ENCODE results near the gene CDKAL1.
"Not testable (repeated sequence)": the region's sequence is repeated elsewhere in the genome, so short reads cannot be mapped to it uniquely, and the experiment has no call there.

Gene CDKAL1

GRCh38 chr6:21045135-21045700 lies 511.0 kb downstream of the CDKAL1 start:
- no peak for DNase-seq

- no peak for DNase-seq
These were observed 512.0 kb downstream of the CDKAL1 start for GRCh38 chr6:21046276-21046675.

GRCh38 chr6:21048047-21048446 lies 513.8 kb downstream of the CDKAL1 start:
- DNase-seq, result no peak

DNA sequence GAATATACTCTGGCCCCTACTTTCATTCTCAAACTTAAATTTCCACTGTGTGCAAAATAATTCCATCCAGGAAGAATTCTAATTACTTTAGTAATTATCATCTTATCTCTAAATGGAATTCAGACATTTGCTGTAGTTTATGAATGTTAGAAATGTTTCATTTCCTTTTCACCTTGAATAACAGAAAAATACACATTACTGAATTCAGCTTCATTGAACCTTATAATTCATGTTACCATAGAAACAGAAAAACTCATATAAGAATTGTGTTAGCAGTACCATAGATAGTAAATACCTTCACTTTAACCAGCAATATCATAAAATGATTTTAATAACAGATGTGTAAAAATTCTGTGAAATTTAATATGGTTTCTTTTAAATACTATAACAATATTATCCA lies 514.9 kb downstream of the CDKAL1 start:
- no peak for DNase-seq

- no peak for DNase-seq
These were observed 515.3 kb downstream of the CDKAL1 start for GRCh38 chr6:21049572-21049971.

DNA sequence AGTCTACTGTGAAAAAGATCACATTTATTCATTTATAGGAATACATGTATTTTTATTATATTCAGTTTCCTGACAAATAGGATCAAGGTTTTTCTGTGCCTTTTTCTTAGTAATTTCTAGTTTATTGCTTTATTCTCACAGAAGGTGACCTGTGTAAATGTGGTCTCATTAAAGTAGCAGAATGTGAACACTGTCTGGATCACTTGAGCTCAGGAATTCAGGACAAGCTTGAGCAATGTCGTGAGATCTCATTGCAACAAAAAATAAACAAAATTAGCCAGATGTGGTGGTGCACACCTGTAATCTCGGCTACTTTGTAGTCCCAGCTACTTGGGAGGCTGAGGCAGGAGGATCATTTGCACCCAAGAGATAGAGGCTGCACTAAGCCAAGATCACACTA lies 516.7 kb downstream of the CDKAL1 start:
- DNase-seq, result no peak

DNA sequence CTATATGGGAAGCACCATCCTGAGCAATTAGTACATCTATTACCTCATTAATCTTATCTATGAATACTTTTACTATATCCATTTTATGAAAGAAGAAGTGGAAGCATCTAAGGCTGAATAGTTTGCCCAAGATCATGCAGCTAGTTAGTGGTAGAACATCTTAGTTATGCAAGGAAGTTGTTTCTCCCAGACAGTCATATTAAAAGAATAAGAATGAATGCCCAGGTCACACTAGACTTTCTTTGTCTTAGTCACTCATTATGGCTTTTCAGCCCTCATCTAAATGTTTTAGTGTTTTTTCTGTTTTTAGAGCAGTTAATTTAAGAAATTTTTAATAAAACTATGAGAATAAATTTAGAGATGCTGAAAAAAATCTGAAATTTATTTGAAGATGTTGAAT lies 517.5 kb downstream of the CDKAL1 start:
- no peak for DNase-seq

DNA sequence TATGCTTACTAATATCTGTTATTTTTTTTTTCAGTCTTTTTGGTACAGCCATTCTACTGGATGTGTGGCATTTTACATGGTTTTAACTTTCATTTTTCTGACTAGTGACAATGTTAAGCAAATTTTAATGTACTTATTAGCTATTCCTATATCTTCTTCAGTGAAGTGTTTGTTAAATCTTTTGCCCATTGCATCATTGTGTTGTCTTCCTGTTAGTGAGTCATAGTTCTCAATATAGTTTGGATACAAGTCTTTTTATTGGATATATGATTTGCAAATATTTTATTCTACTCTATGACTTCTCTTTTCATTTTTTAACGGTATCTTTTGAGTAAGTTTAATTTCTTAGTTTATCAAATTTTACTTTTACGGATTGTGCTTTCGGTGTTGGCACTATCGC lies 519.4 kb downstream of the CDKAL1 start:
- DNase-seq, result no peak

GRCh38 chr6:21055480-21055879 lies 521.2 kb downstream of the CDKAL1 start:
- not testable (repeated sequence) for DNase-seq

GRCh38 chr6:21061892-21062291 lies 527.6 kb downstream of the CDKAL1 start:
- no peak for DNase-seq

DNA sequence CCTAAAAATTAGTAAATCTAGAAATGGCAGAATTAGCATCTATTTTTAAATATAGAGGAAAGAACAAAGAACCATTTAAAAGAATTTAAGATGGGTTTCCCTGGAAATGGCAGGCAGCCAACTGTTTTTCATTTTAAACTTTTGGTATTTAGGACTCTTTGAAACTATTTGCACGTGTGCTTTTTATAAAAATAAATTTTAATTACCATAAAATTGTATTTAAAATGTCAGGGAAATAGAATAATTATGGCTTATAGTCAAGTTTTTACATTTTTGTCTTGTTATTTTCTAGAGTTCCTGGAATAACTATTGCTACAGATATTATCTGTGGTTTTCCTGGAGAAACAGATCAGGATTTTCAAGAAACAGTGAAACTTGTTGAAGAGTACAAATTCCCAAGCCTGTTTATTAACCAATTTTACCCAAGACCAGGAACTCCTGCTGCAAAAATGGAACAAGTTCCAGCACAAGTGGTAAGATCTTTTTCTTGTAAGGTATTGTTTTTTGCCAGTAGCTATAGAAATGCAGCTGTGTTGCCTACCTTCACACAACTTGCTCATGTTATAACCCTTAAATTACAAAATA lies 530.6 kb downstream of the CDKAL1 start:
- no peak for DNase-seq

DNA sequence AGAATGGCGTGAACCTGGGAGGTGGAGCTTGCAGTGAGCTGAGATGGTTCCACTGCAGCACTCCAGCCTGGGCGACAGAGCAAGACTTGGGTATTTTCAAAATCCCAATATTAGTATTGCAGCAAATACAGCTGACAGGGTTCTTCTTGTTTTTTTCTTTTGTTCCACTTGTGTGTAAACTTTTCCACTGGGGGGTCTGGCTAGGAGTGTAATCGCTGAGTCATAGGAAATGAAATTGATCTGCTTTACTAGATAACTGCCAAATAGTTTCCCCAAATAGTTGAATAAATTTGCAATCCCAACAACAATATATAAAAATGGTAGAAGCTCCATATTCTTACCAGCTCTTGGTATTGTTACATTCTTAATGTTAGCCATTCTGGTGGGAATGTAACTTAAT lies 533.3 kb downstream of the CDKAL1 start:
- DNase-seq, result no peak

DNA sequence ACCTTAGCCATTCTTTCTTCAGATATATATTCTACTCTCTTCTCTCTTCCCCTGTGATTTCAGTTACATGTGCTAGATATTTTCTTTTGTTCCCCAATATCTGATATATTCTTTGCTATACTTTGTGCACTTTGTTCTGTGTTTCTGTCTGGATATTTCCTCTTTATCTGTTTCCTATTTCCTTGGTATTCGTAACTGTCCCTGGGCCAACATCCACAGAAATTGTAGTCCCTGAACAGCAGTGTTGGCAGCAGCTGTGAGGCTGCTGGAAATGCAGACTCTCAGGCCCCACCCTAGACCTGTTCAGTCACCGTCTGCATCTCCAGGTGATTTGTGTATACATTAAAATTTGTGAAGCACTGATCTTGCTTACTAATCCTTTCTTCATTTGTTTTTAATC lies 536.4 kb downstream of the CDKAL1 start:
- DNase-seq, result no peak

DNA sequence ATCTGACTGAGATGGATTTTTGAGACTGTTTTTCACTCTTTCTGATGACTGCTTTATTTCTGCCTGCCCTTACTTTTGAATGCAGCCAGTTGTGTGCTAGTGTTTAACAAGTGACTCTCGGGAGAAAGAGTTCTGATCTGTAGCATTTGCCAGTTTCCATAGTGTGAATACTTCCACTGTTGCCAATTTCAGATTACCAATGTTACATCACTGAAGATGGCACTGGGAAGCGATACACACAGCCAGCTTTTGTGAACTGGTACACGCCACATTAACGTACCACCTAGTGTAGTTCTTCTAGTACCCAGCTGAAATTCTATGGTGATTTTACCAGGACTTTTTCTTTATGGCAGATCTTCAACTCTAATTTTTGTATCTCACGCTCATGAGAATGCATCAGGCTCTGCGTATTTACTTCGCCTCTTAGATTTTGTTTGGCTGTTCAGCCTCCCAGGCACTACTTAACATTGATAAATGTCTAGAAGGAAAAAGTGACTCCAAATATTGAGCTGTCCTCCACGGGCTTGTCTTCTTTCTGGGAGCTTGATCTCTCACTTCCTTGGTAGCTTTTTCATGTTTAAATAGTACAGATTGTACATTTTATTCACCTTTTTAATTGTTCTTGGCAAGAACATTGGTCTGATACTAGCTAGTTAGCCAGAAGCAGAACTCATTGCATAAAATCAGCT lies 537.7 kb downstream of the CDKAL1 start:
- DNase-seq, result no peak

- no peak for DNase-seq
These were observed 539.1 kb downstream of the CDKAL1 start for GRCh38 chr6:21073318-21073839.

GRCh38 chr6:21074484-21074883 lies 540.2 kb downstream of the CDKAL1 start:
- DNase-seq, result no peak

DNA sequence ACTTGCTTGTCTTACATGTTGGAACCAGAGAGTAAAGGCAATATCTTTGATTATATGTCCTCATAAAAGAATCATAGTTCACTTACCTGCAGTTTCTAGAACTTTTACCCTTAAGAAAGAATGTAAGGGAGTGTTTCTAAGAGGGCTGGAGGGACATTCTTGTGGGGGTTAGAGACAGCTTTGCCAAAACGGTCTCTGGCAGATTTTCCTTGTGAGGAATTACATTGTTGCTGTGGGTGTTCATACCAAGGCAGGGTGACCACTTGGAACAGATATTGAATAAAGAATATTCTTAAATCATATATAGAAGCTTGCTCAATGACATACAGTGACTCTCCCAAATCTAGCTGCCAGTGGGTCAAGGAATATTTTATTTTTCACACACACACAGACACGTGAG lies 541.7 kb downstream of the CDKAL1 start:
- no peak for DNase-seq

DNA sequence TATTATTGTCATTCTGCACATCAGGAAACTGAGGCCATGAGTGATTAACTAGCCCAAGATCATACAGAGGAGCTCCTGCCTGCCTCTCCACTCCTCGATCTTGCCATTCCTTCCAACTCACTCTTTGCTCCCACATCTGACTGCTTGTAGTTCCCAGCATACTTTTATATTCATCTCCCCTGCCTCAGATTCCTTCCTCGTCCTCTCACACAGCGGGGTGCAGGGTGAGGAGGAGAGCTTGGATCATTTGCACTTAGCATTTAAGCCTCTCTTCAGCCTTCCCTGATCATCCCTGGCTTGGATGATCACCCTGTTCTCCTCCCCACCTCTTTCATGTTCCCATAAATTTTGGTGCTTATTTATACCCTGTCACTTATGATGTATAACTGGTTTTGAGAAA lies 544.2 kb downstream of the CDKAL1 start:
- DNase-seq, result no peak

DNA sequence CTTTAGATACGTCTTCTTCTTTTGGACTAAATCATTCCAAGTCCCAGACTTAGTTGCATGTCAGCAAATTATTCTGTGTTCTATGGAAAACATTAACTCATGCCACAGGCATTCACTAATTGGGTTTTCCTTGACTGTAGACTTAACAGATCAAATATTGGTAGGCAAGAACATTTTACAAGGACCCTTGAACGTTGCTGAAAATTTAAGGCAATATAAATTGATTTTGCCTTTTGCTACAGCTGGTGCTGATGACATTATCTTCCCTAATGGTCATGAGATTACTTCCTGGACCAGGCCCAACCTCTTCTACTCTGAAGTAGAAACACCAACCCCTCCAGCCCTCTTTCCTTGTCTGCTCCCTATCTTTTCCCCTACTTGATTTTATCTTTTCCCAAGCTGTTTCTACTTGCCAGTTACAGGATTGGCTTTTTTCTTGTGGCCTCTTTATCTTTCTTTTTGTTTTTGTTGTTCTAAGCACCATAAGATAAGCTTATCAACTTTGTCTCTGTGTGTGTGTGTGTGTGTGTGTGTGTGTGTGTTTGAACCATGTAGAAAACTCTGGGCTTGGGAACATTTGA lies 545.3 kb downstream of the CDKAL1 start:
- no peak for DNase-seq

DNA sequence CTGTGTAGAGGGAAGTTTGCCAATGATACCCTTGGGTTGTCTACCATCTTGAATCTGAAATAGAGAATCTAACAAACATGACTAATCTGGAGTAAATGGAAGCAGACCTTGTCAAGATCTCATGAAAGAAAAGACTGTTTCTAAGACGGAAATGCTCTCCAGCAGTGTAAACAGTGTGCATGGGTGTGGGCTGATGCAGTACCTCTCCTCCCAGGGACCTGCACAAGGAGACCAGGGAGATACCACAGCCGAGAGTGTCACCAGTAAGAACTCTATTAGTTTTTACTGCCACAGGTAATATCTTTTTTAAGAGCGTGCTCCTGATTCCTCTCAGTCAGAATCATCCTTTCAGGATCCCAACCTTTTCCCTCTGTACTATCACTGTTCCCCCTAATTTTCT lies 546.0 kb downstream of the CDKAL1 start:
- DNase-seq, result no peak

DNA sequence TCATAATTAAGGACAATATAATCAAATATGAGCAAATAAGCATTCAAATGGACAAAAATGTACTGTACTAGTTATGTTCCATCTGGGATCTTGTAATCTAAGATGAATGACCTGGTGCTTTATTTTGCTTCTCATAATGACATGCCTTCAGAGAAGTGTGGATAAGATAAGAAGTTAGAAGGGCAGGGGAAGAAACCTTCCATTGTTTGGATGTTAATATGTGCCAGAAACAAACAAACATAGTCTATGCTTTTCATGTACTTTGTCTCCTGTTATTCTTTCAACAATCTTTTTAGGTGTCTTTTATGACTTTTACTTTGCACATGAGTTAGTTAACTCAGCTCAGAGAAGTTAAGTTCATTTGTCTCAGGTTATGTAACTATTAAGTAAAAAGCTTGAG lies 547.8 kb downstream of the CDKAL1 start:
- DNase-seq, result no peak

GRCh38 chr6:21083708-21084107 lies 549.5 kb downstream of the CDKAL1 start:
- DNase-seq, result no peak

- no peak for DNase-seq
These were observed 550.4 kb downstream of the CDKAL1 start for GRCh38 chr6:21084656-21085055.

GRCh38 chr6:21085211-21085610 lies 551.0 kb downstream of the CDKAL1 start:
- no peak for DNase-seq

Measured in activated CD4-positive, alpha-beta T cell treated with anti-CD3 and anti-CD28 coated beads, Interleukin-2, amount 50 U/mL, for 1 hour (primary cell).